Heart right ventricle (tissue), 16 donors: ENCODE results near the gene KIF26B. TPM values are rescaled to one million over a fixed set of nuclear protein-coding genes. Genes with fewer than 3 reads are reported as not detected.
"Not testable (repeated sequence)": the region's sequence is repeated elsewhere in the genome, so short reads cannot be mapped to it uniquely, and the experiment has no call there.

ENCODE experiments used
- ATAC-seq, 8 donors: fragments of 200-7000 bp; cut with Tn5 transposase; one replicate each; pipeline ENCODE4 v1.9.1; 2020; ENCODE audit warnings: mild to moderate bottlenecking in 8 of 8, moderate library complexity in 8 of 8, moderate number of reproducible peaks in 1 of 8
- DNase-seq, 2 donors: peaks; one replicate each; pipeline ENCODE4 v3.0.0-alpha.2; 2020
- H3K27ac ChIP-seq, 10 donors: fragments of 200-600 bp; sonication (generic) in 2 of 10; one replicate each; pipeline versions ENCODE4 v1.5.0 to v1.8.0; 2020 to 2022; ENCODE audit warnings: mild to moderate bottlenecking in 3 of 10
- H3K27me3 ChIP-seq, 7 donors: fragments of 200-600 bp; one replicate each; pipeline ENCODE4 v1.8.0; 2021 to 2022; ENCODE audit warnings: mild to moderate bottlenecking in 2 of 7
- H3K36me3 ChIP-seq, 9 donors: fragments of 200-600 bp; sonication (generic) in 1 of 9; one replicate each; pipeline versions ENCODE4 v1.5.0 to v1.8.0; 2020 to 2022; ENCODE audit warnings: mild to moderate bottlenecking in 2 of 9
- H3K4me1 ChIP-seq, 9 donors: fragments of 200-600 bp; sonication (generic) in 1 of 9; one replicate each; pipeline versions ENCODE4 v1.5.0 to v1.8.0; 2020 to 2022; ENCODE audit warnings: mild to moderate bottlenecking in 4 of 9
- H3K4me3 ChIP-seq, 10 donors: fragments of 200-600 bp; sonication (generic) in 2 of 10; one replicate each; pipeline versions ENCODE4 v1.5.0 to v1.8.0; 2020 to 2022; ENCODE audit warnings: mild to moderate bottlenecking in 7 of 10, moderate library complexity in 2 of 10
- H3K9me3 ChIP-seq, 11 donors: fragments of 200-600 bp in 10 of 11; sonication (generic) in 2 of 11; one replicate each; pipeline versions ENCODE4 v1.5.0 to v1.8.0; 2013 to 2022; ENCODE audit warnings: mild to moderate bottlenecking in 2 of 11, control low read depth in 1 of 11, moderate library complexity in 1 of 11
- whole genome bisulfite sequencing, 2 donors: extraction: QIAGEN DNeasy Blood & Tissue Kit; methylation state at CpG; one replicate each; pipeline ENCODE4 v1.1.7; 2013; ENCODE audit warnings: inconsistent platforms in 1 of 2; 5-methylcytosine and 5-hydroxymethylcytosine counted together
- intact Hi-C, 10 donors: fragments of 100-400 bp; cut with DNase I; formaldehyde crosslinking; loops; one replicate each; pipeline versions ENCODE4 v1.11.1 to v1.14.2; 2022
- polyA plus RNA-seq, 2 donors: library from polyadenylated mRNA; stranded (reverse); fragments of 200-250 nt; gene quantifications; one replicate each; pipeline ENCODE4 v1.2.3, GENCODE V29; 2013
- total RNA-seq, 10 donors: library from RNA; stranded (reverse); fragmentation: NEBNext Ultra II Directional in 3 of 10; extraction: Animal tissue kit (Norgen Biotek cat#: 25700) in 3 of 10; gene quantifications; one replicate each; pipeline versions ENCODE4 v1.2.1 to v1.2.4, GENCODE V29; 2021 to 2023
- TF ChIP-seq, protein P1 (sequence below), 9 donors: fragments of 200-600 bp; sonication (generic) in 2 of 9; IDR thresholded peaks; one replicate each; pipeline versions ENCODE4 v1.5.0 to v1.8.0; 2021 to 2022; ENCODE audit warnings: antibody characterized with exemption in 9 of 9, mild to moderate bottlenecking in 5 of 9, moderate library complexity in 1 of 9
- donor health status: Arrhythmogenic right ventricular cardiomyopathy.
- donor health status: ischemic (EF 13 %, LVEDD 7.1; RV severe dilation, severe dysfunction).
- donor health status: healthy with polysubstance abuse.
- donor health status: DM: no; HTN: yes; CAD: no.
- donor health status: DM: no; HTN: no; CAD: no.
- donor health status: ischemic (EF 25% LVEDD 6.9; RV normal size, moderate dysfunction).
- donor health status: ischemic (EF 25% LVEDD 5.7; RV mildly dilated, moderate dysfunction).
- donor health status: healthy.
- donor health status: DM: yes; HTN: yes; CAD: no.
- donor health status: Ischemic cardiomyopathy.
- donor health status: ischemic (EF 35%, LVEDD 5.7; RV mildly dilated, moderate dysfunction).
- donor health status: nonischemic (EF 11% LVEDD 7.7; RV severe dilation, severe dysfunction).
- donor health status: DM: yes; HTN: yes; CAD: no.
- donor health status: PGD.
- donor health status: ischemic (EF 29% LVEDD 5.4; RV normal size, mild dysfunction).
- donor health status: nonischemic (EF 23%, LVEDD 6.1; RV moderate dilation, normal function).

The KIF26B gene
- total and polyA plus RNA-seq, 12 donors, result 0.66 to 8.8 (median 2.8) TPM

DNA sequence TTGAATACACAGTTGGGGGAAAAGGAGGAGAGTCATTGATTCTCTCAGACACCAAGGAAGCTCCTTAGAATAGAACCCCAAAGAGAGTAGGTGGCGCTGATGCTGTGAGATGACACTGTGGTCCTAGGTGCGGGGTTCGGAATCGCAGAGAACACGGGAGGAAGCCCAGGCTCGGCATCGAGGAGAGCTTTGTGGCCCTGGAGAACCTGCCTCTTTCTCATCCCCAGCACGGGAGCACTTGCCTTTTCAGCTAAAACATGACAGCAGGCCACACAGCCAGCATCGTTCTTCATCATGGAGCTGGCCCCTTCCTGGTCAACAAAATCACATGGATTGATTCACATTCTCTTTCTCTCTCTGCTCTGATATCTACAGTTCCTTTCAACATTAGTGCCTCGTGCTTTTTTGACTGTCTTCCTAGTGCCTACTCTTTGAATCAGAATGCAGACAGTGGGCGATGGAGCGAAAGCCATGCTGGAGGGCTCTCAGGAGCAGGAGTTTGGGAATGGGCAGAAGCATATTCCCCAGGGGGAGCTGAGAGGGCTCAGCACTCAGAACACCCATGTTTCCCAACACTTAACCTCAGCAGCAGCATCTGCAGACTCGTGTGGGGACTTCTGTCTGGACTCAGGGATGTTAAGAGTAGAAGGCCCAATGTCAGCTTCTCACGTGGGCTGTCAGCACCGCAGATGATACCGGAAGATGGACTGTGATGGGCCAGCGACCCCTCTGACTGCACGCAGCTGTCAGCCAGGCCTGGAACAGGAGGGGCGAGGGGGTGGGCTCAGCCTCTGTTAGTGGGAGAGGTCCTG, 539.4 kb downstream of the KIF26B start:
- 89 to 90% methylated on average over 19 of the region's 19 CpGs for WGBS, 2 donors
- Histone ChIP-seq H3K36me3 (no peaks in the 10 kb centered on the region), H3K4me3 (no peak overlapping the region), H3K27me3 (peaks cover 0 to 2% (median 0%) of the 10 kb centered on the region in 7 donors), H3K4me1 (no peaks in the 10 kb centered on the region), H3K9me3 (peaks cover 0 to 6% (median 0%) of the 10 kb centered on the region in 11 donors), H3K27ac (no peak overlapping the region)
- intact Hi-C loops, result loop anchor here in 1 of 10 donors (10.0 kb wide), 1 partner anchor 539 kb away; the partner anchor contains the start of gene KIF26B
- TF ChIP-seq, protein P1, sequence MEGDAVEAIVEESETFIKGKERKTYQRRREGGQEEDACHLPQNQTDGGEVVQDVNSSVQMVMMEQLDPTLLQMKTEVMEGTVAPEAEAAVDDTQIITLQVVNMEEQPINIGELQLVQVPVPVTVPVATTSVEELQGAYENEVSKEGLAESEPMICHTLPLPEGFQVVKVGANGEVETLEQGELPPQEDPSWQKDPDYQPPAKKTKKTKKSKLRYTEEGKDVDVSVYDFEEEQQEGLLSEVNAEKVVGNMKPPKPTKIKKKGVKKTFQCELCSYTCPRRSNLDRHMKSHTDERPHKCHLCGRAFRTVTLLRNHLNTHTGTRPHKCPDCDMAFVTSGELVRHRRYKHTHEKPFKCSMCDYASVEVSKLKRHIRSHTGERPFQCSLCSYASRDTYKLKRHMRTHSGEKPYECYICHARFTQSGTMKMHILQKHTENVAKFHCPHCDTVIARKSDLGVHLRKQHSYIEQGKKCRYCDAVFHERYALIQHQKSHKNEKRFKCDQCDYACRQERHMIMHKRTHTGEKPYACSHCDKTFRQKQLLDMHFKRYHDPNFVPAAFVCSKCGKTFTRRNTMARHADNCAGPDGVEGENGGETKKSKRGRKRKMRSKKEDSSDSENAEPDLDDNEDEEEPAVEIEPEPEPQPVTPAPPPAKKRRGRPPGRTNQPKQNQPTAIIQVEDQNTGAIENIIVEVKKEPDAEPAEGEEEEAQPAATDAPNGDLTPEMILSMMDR (IDR thresholded peaks at IDR 0.05), result no peak
- no peak for ATAC-seq
- no peak for DNase-seq

DNA sequence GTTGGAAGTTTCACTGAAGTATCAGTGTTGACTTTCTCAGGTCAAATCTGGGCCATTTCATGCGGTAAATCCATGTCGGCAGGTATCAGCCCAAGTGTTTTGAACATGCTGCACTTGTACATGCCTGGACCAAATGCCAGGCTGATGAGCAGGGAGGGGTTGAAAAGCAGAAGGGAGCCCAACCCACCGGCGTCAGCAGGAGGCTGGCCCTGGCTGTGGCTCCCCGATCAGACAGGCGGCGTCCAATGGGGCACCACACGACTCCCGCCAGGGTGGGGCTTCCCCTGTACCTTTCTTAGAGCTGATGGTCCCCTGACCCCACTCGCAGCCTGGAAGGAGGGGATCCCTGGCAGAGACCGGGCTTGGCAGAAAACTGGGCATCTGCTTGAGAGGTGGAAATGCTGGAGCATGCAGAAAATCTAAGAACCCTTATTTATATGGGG, 540.0 kb downstream of the KIF26B start:
- intact Hi-C loops, result loop anchor here in 1 of 10 donors (10.0 kb wide), 1 partner anchor 540 kb away; the partner anchor contains the start of gene KIF26B
- H3K9me3 ChIP-seq, result peaks cover 0 to 6% (median 0%) of the 10 kb centered on the region in 11 donors
- 66 to 82% methylated on average over 11 of the region's 11 CpGs for WGBS, 2 donors
- no peaks in the 10 kb centered on the region for H3K27me3 ChIP-seq
- H3K4me3 ChIP-seq, result no peak overlapping the region
- TF ChIP-seq, protein P1 (IDR thresholded peaks at IDR 0.05), result no peak
- no peak overlapping the region for H3K27ac ChIP-seq
- no peaks in the 10 kb centered on the region for H3K36me3 ChIP-seq
- no peaks in the 10 kb centered on the region for H3K4me1 ChIP-seq
- DNase-seq (no peak), ATAC-seq (no peak)

DNA sequence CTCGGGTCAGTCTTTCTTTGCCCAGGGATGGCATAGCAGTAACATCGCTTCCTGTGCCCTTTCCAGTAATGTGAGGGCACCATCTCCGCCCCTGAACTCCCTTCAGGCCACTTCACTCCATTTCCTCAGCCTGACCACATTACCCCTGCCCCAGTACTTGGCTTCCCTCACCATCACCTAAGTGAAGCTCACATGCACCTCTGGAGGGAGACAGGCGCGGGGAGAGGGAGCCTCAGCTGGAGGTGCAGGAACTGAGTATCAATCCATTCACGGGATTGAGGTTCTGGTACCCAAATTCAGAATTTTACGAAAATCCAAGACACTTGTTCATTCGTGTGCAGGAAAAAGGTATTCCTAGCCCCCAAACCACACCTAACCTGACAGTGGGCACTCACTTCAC, 540.4 kb downstream of the KIF26B start:
- TF ChIP-seq, protein P1 (IDR thresholded peaks at IDR 0.05), result no peak
- intact Hi-C loops, result loop anchor here in 1 of 10 donors (10.0 kb wide), 1 partner anchor 540 kb away; the partner anchor contains the start of gene KIF26B
- Histone ChIP-seq H3K36me3 (no peaks in the 10 kb centered on the region), H3K9me3 (peaks cover 0 to 6% (median 0%) of the 10 kb centered on the region in 11 donors), H3K27me3 (no peaks in the 10 kb centered on the region), H3K4me3 (no peak overlapping the region), H3K27ac (no peak overlapping the region), H3K4me1 (no peaks in the 10 kb centered on the region)
- ATAC-seq (no peak), DNase-seq (no peak)
- 81 to 89% methylated on average over 8 of the region's 8 CpGs for WGBS, 2 donors

DNA sequence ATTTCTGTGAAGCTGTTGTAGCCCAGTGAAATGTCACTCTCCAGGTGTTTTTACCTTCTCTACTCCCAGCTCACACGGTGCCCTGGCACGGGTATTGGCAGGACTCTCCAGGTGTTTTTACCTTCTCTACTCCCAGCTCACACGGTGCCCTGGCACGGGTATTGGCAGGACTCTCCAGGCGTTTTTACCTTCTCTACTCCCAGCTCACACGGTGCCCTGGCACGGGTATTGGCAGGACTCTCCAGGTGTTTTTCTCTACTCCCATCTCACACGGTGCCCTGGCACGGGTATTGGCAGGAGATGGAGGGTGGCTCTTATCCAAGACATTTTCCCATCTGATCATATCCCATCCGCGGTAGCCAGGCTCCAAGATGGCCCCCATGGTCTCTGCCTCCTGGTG, 540.9 kb downstream of the KIF26B start:
- not testable (repeated sequence) for H3K36me3 ChIP-seq, DNase-seq, H3K27me3 ChIP-seq, H3K4me3 ChIP-seq, H3K27ac ChIP-seq, H3K4me1 ChIP-seq, ATAC-seq, H3K9me3 ChIP-seq
- intact Hi-C loops, result loop anchor here in 1 of 10 donors (10.0 kb wide), 1 partner anchor 541 kb away; the partner anchor contains the start of gene KIF26B
- 94% methylated on average over 8 to 11 of the region's 11 CpGs for WGBS, 2 donors
